GM21737 (cell line): ENCODE data around the gene ZNF862.
"Not testable (repeated sequence)": the region's sequence is repeated elsewhere in the genome, so short reads cannot be mapped to it uniquely, and the experiment has no call there.

Source experiments
- ATAC-seq: cut with Tn5 transposase; IDR thresholded peaks from one replicate; pipeline ENCODE4 v1.9.1; 2021; ENCODE audit warnings: mild to moderate bottlenecking, moderate library complexity; ENCODE audit not compliant: unreplicated experiment

ZNF862 gene

DNA sequence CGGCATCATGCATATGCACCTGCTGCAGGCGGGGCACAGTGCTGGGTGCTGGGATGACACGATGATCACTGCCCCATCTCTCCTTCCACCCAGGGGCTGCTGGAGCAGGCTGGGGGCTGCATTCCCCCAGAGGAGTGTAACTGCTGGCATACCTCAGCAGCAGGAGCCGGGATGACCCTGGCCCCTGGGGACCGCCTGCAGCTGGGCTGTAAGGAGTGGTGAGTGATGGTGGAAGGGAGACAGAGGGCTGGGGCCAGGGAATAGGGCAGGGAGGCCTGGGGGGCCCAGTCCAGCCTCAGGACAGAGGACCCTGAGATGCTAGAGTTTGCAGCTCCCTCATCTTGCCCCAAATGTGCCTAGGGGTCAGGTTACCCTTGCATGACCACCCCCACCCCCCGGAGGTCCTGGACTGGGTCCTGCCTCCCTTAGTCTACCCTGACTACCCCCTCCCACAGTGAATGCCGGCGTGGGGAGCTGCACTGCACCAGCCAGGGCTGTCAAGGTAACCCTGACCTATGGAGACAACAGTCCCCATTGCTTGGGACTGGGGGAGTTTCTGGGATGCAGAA lies 14.5 kb upstream of the ZNF862 start:
- ATAC-seq: no peak

DNA sequence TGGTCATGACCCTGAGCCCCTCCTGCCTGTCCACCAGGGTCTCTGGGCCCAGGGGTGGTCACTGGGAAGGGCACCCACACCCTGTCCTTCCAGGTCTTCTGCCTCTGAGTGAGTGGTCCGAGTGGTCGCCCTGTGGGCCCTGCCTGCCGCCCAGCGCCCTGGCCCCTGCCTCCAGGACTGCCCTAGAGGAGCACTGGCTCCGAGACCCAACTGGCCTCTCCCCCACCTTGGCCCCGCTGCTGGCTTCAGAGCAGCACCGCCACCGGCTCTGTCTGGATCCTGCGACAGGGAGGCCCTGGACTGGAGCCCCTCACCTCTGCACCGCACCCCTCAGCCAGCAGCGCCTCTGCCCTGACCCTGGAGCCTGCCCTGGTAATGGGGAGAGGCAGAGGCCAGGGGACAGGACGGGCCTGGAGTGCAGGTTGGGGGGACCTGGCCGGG lies 13.9 kb upstream of the ZNF862 start:
- no peak for ATAC-seq

DNA sequence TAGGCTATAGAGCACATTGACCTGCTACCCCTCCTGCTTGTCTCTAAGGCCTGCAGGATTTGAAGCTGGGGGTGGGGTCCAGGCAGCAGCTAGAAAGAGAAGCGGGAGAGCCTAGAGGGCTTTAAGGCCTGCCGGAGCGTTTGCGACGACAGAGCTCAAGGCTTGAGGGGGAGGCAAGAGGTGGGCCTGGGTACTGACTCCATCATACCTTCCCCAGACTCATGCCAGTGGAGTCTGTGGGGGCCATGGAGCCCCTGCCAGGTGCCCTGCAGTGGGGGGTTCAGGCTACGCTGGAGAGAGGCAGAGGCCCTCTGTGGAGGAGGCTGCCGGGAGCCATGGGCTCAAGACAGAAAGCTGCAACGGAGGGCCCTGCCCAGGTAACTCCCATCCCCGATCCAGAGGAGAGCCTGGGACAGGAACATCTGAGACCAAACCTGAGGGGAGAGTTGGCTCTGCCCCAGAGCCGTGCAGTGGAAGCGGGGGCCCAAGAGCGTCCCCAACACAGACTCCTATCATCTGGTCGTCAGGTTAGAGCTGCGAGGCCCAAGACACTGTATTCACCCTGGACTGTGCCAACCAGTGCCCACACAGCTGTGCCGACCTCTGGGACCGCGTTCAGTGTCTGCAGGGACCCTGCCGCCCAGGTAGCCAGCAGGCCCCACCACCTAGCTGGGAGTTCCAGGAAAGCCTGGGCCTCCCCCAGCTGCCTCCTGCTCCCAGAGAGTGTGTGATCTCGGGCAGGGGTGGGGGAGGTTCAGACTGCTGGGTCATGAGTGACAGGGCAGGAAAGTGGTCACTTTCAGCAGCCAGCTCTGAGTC lies 13.2 kb upstream of the ZNF862 start:
- ATAC-seq: no peak

- no peak for ATAC-seq
Observed at GRCh38 chr7:149825567-149826343, 12.4 kb upstream of the ZNF862 start.

DNA sequence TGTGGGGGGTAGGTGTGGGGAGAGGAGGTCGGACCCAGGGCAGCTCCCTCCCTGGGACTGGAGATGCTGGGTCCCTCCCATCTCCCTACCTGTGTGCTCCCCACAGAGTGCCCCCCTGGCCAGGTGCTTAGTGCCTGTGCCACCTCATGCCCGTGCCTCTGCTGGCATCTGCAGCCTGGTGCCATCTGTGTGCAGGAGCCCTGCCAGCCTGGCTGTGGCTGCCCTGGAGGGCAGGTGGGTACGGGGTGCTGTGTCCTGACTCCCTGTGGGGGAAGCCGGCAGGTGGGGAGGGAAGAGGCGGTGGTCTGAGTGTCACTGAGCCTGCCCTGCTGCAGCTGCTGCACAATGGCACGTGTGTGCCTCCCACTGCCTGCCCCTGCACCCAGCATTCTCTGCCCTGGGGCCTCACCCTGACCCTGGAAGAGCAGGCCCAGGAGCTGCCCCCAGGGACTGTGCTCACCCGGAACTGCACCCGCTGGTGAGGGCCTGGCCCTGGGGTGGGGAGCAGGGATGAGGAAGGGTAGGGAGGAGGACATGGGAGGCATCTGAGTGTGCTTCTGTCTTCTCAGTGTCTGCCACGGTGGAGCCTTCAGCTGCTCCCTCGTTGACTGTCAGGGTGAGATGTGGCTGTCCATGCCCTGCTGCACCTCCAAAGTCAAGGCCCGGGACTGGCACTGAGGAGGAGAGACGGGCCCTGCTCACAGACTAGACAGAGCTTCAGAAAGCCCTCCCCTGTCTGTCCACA lies 11.7 kb upstream of the ZNF862 start:
- ATAC-seq: no peak

GRCh38 chr7:149827089-149827981 lies 10.8 kb upstream of the ZNF862 start:
- no peak for ATAC-seq

DNA sequence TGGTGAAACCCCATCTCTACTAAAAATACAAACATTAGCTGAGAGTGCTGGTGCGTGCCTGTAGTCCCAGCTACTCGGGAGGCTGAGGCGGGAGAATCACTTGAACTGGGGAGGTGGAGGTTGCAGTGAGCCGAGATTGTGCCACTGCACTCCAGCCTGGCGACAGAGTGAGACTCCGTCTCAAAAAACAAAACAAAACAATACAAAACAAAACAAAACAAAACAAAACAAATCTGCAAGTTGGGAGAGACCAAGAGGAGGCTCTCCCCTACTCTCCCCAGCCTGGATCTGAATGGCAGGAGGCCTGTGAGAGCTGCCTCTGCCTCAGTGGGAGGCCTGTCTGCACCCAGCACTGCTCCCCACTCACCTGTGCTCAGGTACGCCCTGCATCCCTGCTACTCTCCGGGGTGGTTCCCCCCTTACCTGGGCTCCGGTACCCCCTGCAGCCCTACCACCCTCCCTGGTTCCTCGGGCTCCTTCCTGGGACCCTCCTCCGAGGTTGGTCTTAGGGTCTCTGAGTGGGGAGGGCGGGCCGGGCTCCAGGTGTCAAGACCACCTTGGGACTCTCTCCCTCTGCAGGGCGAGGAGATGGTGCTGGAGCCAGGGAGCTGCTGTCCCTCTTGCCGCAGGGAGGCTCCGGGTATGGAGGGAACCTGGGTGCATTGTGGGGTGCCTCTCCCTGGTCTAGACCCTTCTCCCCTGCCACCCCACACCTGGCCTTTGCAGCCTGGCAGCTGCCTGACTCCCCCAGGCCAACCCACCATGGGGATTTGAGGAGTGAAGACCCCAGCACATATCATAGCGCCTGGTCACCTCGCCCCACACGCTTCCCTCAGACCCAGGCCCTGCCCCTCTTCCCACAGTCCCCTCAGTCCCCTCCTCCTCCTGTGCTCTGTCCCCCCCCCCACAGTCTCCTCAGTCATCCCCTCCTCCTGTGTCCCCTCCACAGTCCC lies 9.5 kb upstream of the ZNF862 start:
- ATAC-seq: no peak

DNA sequence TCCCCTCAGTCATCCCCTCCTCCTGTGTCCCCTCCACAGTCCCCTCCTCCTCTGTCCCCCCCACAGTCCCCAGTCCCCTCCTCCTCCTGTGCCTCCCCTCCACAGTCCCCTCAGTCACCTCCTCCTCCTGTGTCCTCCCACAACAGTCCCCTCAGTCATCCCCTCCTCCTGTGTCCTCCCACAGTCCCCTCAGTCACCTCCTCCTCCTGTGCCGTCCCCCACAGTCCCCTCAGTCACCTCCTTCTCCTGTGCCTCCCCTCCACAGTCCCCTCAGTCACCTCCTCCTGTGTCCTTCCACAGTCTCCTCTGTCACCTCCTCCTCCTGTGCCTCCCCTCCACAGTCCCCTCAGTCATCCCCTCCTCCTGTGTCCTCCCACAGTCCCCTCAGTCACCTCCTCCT lies 7.6 kb upstream of the ZNF862 start:
- ATAC-seq: not testable (repeated sequence)

DNA sequence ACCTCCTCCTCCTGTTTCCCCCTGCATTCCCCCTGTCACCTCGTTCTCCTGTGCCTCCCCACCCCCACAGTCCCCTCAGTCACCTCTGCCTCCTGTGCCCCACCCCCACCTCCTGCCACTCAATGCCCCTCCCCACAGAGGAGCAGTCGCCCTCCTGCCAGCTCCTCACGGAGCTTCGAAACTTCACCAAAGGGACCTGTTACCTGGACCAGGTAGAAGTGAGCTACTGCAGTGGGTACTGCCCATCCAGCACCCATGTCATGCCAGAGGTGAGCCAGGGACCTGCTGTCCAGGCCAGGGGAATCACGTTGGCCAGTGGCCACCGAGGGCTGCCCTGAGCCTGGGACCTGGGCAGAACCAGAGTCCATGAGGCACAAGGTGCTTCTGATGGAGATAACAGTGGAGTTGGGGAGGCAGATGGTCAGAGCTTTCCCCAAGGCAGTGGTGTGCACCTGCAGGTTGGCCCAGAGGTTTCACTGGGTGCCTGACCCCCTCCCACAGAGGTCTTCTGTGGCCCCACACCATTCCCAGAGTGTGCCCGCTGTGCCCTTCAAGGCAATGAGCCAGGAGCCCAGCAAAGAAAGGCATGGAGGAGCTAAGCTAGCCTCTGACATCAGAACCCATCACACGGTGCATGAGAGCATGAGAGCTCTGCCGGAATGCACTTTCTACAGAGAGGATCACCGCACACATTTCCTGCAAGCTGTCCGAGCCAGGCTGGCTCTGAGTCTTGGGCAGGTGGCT lies 7.0 kb upstream of the ZNF862 start:
- ATAC-seq: no peak

- no peak for ATAC-seq
Observed at GRCh38 chr7:149831741-149832219, 6.4 kb upstream of the ZNF862 start.

DNA sequence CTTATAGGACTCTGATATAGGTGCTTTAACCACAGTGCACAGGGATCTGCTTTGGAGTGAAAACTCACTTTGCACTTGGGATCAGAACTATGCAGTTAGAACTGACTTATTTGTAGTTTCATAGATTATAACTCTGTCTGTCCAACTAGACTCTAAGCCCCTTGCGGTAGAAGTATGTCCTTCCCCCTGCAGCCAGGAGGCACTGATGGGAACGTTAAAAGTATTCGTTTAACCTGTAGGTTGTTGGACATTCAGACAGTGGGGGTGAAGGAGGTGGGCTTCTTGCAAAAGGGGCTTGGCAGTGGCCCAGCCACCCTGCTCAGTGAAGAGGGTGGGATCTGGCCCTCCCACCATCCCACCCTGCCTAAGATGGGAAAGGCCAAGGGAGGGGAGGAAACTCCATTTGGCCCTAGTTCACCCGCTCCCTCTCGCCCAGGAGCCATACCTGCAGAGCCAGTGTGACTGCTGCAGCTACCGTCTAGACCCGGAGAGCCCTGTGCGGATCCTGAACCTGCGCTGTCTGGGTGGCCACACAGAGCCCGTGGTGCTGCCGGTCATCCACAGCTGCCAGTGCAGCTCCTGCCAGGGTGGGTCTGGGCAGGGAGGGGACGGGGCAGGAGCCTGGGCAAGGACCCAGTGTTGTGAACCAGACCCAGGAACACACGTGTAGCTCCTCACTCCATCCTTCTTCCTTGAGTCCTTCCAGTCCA lies 5.7 kb upstream of the ZNF862 start:
- no peak for ATAC-seq

DNA sequence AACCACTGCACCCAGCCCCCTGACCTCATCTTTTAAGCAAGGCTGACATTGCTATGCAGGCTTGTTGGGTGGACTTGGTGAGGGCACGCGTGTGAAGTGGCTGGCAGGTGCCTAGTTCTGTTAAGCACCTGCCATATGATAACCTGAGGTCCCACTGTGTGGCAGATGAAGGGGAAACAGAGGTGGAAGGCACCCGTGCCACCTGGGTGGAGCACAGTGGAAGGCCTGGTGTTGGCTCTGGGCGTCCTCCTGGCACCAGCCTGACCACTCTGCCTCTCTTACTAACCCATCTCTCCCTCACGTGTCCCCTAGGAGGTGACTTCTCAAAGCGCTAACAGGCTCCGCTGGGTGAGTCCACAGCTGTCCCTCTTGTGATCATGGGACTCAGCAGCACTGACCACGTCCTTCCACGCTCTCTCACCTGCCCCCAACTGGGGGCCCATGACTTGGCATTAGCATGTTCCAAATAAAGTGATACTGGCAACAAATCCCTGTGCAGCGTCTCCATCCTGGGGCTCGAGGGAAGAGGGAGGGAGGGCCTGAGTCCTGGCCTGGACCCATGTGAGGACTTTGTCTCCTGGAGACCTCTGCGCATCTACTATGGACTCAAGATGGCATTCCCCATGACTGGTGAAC lies 4.6 kb upstream of the ZNF862 start:
- ATAC-seq: no peak

- ATAC-seq: no peak
Observed at GRCh38 chr7:149834601-149835000, 3.6 kb upstream of the ZNF862 start.

DNA sequence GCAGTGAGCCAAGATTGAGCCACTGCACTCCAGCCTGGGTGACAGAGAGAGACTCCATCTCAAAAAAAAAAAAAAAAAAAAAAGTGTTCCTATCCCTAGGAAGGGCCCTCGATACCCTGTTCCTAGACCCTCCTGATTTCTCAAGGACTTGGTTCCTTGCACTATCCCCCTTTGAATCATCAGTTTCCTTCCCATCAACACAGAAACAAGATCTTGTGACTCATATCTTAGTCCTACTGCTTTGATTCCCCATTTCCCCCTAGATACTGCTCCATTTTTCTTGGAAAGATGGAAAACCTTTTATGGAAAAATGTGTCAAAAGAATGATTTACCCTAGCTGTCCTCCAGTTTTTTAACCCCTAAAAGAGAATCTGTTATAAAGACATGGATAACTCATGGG lies 1.7 kb upstream of the ZNF862 start:
- no peak for ATAC-seq

- ATAC-seq: no peak
Observed at GRCh38 chr7:149837564-149838223, 481 bp upstream of the ZNF862 start.

GRCh38 chr7:149838992-149839408 lies 825 bp downstream of the ZNF862 start:
- no peak for ATAC-seq

DNA sequence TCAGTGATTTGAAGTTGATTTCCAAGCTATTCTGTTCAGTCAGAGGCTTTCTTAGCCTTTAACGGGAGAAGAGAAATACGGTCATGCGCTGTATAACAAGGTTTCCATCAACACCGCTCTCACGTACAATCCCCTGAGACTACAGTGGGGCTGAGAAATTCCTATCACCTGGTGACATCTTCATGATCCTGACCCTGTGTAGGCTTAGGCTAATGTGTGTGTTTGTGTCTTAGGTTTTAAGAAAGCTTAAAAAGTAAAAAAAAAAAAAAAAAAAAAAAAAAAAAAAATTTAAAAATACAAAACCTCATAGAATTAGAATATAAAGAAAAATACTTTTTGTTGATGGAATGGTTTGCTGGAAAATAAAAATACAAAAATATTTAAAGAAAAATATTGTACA lies 1.8 kb downstream of the ZNF862 start:
- no peak for ATAC-seq
